WTC11 (cell line): ENCODE results near the gene PDIK1L.

Source experiments
- ATF2 ChIP-seq: sonication (generic); formaldehyde crosslinking; IDR thresholded peaks from 2 replicates; pipeline ENCODE4 v1.8.1; 2022; ENCODE audit warnings: low read depth, missing genetic modification reagents, borderline replicate concordance
- CDX4 ChIP-seq: fragments of 250-450 bp; sonication (Bioruptor Pico); IDR thresholded peaks from 2 replicates; pipeline ENCODE4 v1.9.0; 2021; ENCODE audit warnings: moderate library complexity, mild to moderate bottlenecking, inconsistent platforms, borderline replicate concordance
- CTCF ChIP-seq: fragments of 200-600 bp; IDR thresholded peaks from 2 replicates; pipeline ENCODE4 v1.8.0; 2022; ENCODE audit warnings: antibody characterized with exemption
- E2F1 ChIP-seq: sonication (generic); formaldehyde crosslinking; IDR thresholded peaks from 2 replicates; pipeline ENCODE4 v1.8.0; 2022; ENCODE audit warnings: mild to moderate bottlenecking, missing genetic modification reagents
- HMGXB4 ChIP-seq: sonication (generic); formaldehyde crosslinking; IDR thresholded peaks from 2 replicates; pipeline ENCODE4 v1.8.1; 2023; ENCODE audit warnings: mild to moderate bottlenecking, moderate library complexity, missing genetic modification reagents
- IRF2 ChIP-seq: sonication (generic); formaldehyde crosslinking; IDR thresholded peaks from 2 replicates; pipeline ENCODE4 v1.8.0; 2022; ENCODE audit warnings: low read depth, missing genetic modification reagents, borderline replicate concordance
- MAX ChIP-seq: sonication (generic); formaldehyde crosslinking; IDR thresholded peaks from 2 replicates; pipeline ENCODE4 v1.8.0; 2022; ENCODE audit warnings: mild to moderate bottlenecking, missing genetic modification reagents
- USF1 ChIP-seq: sonication (generic); formaldehyde crosslinking; IDR thresholded peaks from 2 replicates; pipeline ENCODE4 v1.8.0; 2022; ENCODE audit warnings: mild to moderate bottlenecking, missing genetic modification reagents
- ZNF138 ChIP-seq: sonication (generic); formaldehyde crosslinking; conservative IDR thresholded peaks from 2 replicates; pipeline ENCODE4 v1.8.1; 2022; ENCODE audit warnings: mild to moderate bottlenecking, moderate library complexity, missing genetic modification reagents
- ZNF232 ChIP-seq: sonication (generic); formaldehyde crosslinking; IDR thresholded peaks from 2 replicates; pipeline ENCODE4 v1.8.0; 2022; ENCODE audit warnings: mild to moderate bottlenecking, missing genetic modification reagents
- ZNF263 ChIP-seq: sonication (generic); formaldehyde crosslinking; IDR thresholded peaks from 2 replicates; pipeline ENCODE4 v1.8.1; 2022; ENCODE audit warnings: low read depth, mild to moderate bottlenecking, moderate library complexity, missing genetic modification reagents
- ZNF281 ChIP-seq: sonication (generic); formaldehyde crosslinking; IDR thresholded peaks from 2 replicates; pipeline ENCODE4 v1.8.0; 2023; ENCODE audit warnings: mild to moderate bottlenecking, missing genetic modification reagents

GRCh38 chr1:26079178-26079563 is 32.5 kb upstream of the PDIK1L start:
- TF ChIP-seq MAX (CRISPR knock-in tag) (no peak), CTCF (no peak), CDX4 (CRISPR knock-in tag) (no peak), IRF2 (CRISPR knock-in tag) (no peak), ZNF138 (no peak), USF1 (CRISPR knock-in tag) (no peak), ATF2 (no peak), HMGXB4 (CRISPR knock-in tag) (no peak), E2F1 (CRISPR knock-in tag) (no peak), ZNF232 (CRISPR knock-in tag) (no peak), ZNF263 (no peak), ZNF281 (no peak)
